ENCODE results near the gene ZNF185.

The ZNF185 gene

GRCh38 chrX:152897222-152898131, at the start of gene ZNF185:
TSS of gene ZNF185 (plus strand) at chrX:152898067. CDS start at chrX:152914490, 16,423 bp downstream.
- H3K27ac Mint-ChIP-seq, result no peak within 1 kb of the TSS
- peaks cover 2% of the 10 kb centered on the region for H3K4me1 Mint-ChIP-seq (ENCODE audit: low read depth)
- peaks cover 71% of the 10 kb centered on the region for H3K27me3 Mint-ChIP-seq
- no peaks in the 10 kb centered on the region for H3K36me3 Mint-ChIP-seq (ENCODE audit: low read depth)
- H3K9me3 Mint-ChIP-seq, result no peaks in the 10 kb centered on the region
- H3K4me3 Mint-ChIP-seq, result no peak within 1 kb of the TSS
- no peak for DNase-seq

- H3K27ac Mint-ChIP-seq, result no peak overlapping the region
- H3K9me3 Mint-ChIP-seq, result no peaks in the 10 kb centered on the region
- peaks cover 68% of the 10 kb centered on the region for H3K36me3 Mint-ChIP-seq (ENCODE audit: low read depth)
- H3K27me3 Mint-ChIP-seq, result peaks cover 17% of the 10 kb centered on the region
- no peaks in the 10 kb centered on the region for H3K4me1 Mint-ChIP-seq (ENCODE audit: low read depth)
- H3K4me3 Mint-ChIP-seq, result no peak overlapping the region
- no peak for DNase-seq
Observed at GRCh38 chrX:152850465-152850864, 47.4 kb upstream of the ZNF185 start.

- H3K36me3 Mint-ChIP-seq (ENCODE audit: low read depth), result peaks cover 60% of the 10 kb centered on the region
- H3K27me3 Mint-ChIP-seq, result peaks cover 16% of the 10 kb centered on the region
- no peak overlapping the region for H3K27ac Mint-ChIP-seq
- H3K4me1 Mint-ChIP-seq (ENCODE audit: low read depth), result no peaks in the 10 kb centered on the region
- DNase-seq, result no peak
- H3K4me3 Mint-ChIP-seq, result no peak overlapping the region
- no peaks in the 10 kb centered on the region for H3K9me3 Mint-ChIP-seq
Observed at GRCh38 chrX:152853986-152854385, 43.9 kb upstream of the ZNF185 start.

- peaks cover 39% of the 10 kb centered on the region for H3K36me3 Mint-ChIP-seq (ENCODE audit: low read depth)
- no peaks in the 10 kb centered on the region for H3K4me1 Mint-ChIP-seq (ENCODE audit: low read depth)
- no peak overlapping the region for H3K27ac Mint-ChIP-seq
- H3K9me3 Mint-ChIP-seq, result no peaks in the 10 kb centered on the region
- no peak overlapping the region for H3K4me3 Mint-ChIP-seq
- no peak for DNase-seq
- peaks cover 11% of the 10 kb centered on the region for H3K27me3 Mint-ChIP-seq
Observed at GRCh38 chrX:152861116-152861515, 36.8 kb upstream of the ZNF185 start.

GRCh38 chrX:152861826-152862225, 36.0 kb upstream of the ZNF185 start:
- H3K4me3 Mint-ChIP-seq, result no peak overlapping the region
- peaks cover 44% of the 10 kb centered on the region for H3K36me3 Mint-ChIP-seq (ENCODE audit: low read depth)
- no peak for DNase-seq
- H3K4me1 Mint-ChIP-seq (ENCODE audit: low read depth), result no peaks in the 10 kb centered on the region
- no peak overlapping the region for H3K27ac Mint-ChIP-seq
- H3K9me3 Mint-ChIP-seq, result no peaks in the 10 kb centered on the region
- peaks cover 15% of the 10 kb centered on the region for H3K27me3 Mint-ChIP-seq

GRCh38 chrX:152865232-152865920, 32.5 kb upstream of the ZNF185 start:
- no peak overlapping the region for H3K27ac Mint-ChIP-seq
- H3K9me3 Mint-ChIP-seq, result no peaks in the 10 kb centered on the region
- no peak overlapping the region for H3K4me3 Mint-ChIP-seq
- H3K36me3 Mint-ChIP-seq (ENCODE audit: low read depth), result peaks cover 62% of the 10 kb centered on the region
- H3K4me1 Mint-ChIP-seq (ENCODE audit: low read depth), result no peaks in the 10 kb centered on the region
- no peak for DNase-seq
- peaks cover 21% of the 10 kb centered on the region for H3K27me3 Mint-ChIP-seq

- no peaks in the 10 kb centered on the region for H3K4me1 Mint-ChIP-seq (ENCODE audit: low read depth)
- H3K9me3 Mint-ChIP-seq, result no peaks in the 10 kb centered on the region
- no peak overlapping the region for H3K4me3 Mint-ChIP-seq
- no peak overlapping the region for H3K27ac Mint-ChIP-seq
- DNase-seq, result no peak
- peaks cover 18% of the 10 kb centered on the region for H3K27me3 Mint-ChIP-seq
- H3K36me3 Mint-ChIP-seq (ENCODE audit: low read depth), result peaks cover 67% of the 10 kb centered on the region
Observed at GRCh38 chrX:152866386-152866785, 31.5 kb upstream of the ZNF185 start.

- no peak for DNase-seq
- H3K9me3 Mint-ChIP-seq, result no peaks in the 10 kb centered on the region
- H3K4me1 Mint-ChIP-seq (ENCODE audit: low read depth), result peaks cover 8% of the 10 kb centered on the region
- H3K27me3 Mint-ChIP-seq, result peaks cover 11% of the 10 kb centered on the region
- no peak overlapping the region for H3K4me3 Mint-ChIP-seq
- H3K27ac Mint-ChIP-seq, result no peak overlapping the region
- peaks cover 56% of the 10 kb centered on the region for H3K36me3 Mint-ChIP-seq (ENCODE audit: low read depth)
Observed at GRCh38 chrX:152869972-152870371, 27.9 kb upstream of the ZNF185 start.

GRCh38 chrX:152871260-152871659, 26.6 kb upstream of the ZNF185 start:
- DNase-seq, result no peak
- Mint-ChIP-seq H3K4me3 (no peak overlapping the region), H3K27me3 (peaks cover 21% of the 10 kb centered on the region), H3K9me3 (no peaks in the 10 kb centered on the region), H3K36me3 (ENCODE audit: low read depth) (peaks cover 45% of the 10 kb centered on the region), H3K27ac (no peak overlapping the region), H3K4me1 (ENCODE audit: low read depth) (peaks cover 8% of the 10 kb centered on the region)

- DNase-seq, result no peak
- Mint-ChIP-seq H3K4me1 (ENCODE audit: low read depth) (peaks cover 8% of the 10 kb centered on the region), H3K9me3 (no peaks in the 10 kb centered on the region), H3K27me3 (peaks cover 18% of the 10 kb centered on the region), H3K4me3 (no peak overlapping the region), H3K36me3 (ENCODE audit: low read depth) (peaks cover 35% of the 10 kb centered on the region), H3K27ac (no peak overlapping the region)
Observed at GRCh38 chrX:152872522-152872921, 25.3 kb upstream of the ZNF185 start.

GRCh38 chrX:152873361-152873760, 24.5 kb upstream of the ZNF185 start:
- H3K36me3 Mint-ChIP-seq (ENCODE audit: low read depth), result peaks cover 28% of the 10 kb centered on the region
- DNase-seq, result no peak
- H3K4me3 Mint-ChIP-seq, result no peak overlapping the region
- peaks cover 8% of the 10 kb centered on the region for H3K4me1 Mint-ChIP-seq (ENCODE audit: low read depth)
- no peaks in the 10 kb centered on the region for H3K9me3 Mint-ChIP-seq
- peaks cover 21% of the 10 kb centered on the region for H3K27me3 Mint-ChIP-seq
- no peak overlapping the region for H3K27ac Mint-ChIP-seq

GRCh38 chrX:152876931-152877840, 20.7 kb upstream of the ZNF185 start:
- Mint-ChIP-seq H3K36me3 (ENCODE audit: low read depth) (no peaks in the 10 kb centered on the region), H3K27ac (no peak overlapping the region), H3K4me3 (no peak overlapping the region), H3K9me3 (no peaks in the 10 kb centered on the region), H3K27me3 (peaks cover 38% of the 10 kb centered on the region), H3K4me1 (ENCODE audit: low read depth) (peaks cover 4% of the 10 kb centered on the region)
- DNase-seq, result no peak

GRCh38 chrX:152878976-152879755, 18.7 kb upstream of the ZNF185 start:
- Mint-ChIP-seq H3K27me3 (peaks cover 46% of the 10 kb centered on the region), H3K9me3 (no peaks in the 10 kb centered on the region), H3K4me1 (ENCODE audit: low read depth) (no peaks in the 10 kb centered on the region), H3K36me3 (ENCODE audit: low read depth) (no peaks in the 10 kb centered on the region), H3K4me3 (no peak overlapping the region), H3K27ac (no peak overlapping the region)
- DNase-seq, result no peak

- no peak overlapping the region for H3K4me3 Mint-ChIP-seq
- no peaks in the 10 kb centered on the region for H3K9me3 Mint-ChIP-seq
- H3K36me3 Mint-ChIP-seq (ENCODE audit: low read depth), result no peaks in the 10 kb centered on the region
- no peak overlapping the region for H3K27ac Mint-ChIP-seq
- H3K27me3 Mint-ChIP-seq, result peaks cover 48% of the 10 kb centered on the region
- H3K4me1 Mint-ChIP-seq (ENCODE audit: low read depth), result no peaks in the 10 kb centered on the region
- no peak for DNase-seq
Observed at GRCh38 chrX:152881289-152881688, 16.6 kb upstream of the ZNF185 start.
